Stimulated activated CD8-positive, alpha-beta memory T cell treated with anti-CD3 and anti-CD28 coated beads, Interleukin-15, amount 100 ng/mL, for 24 hours (primary cell): ENCODE data around the gene SPECC1L.

Experiments used
- DNase-seq: peaks from one replicate; pipeline ENCODE4 v3.0.0-alpha.2; 2020; ENCODE audit warnings: low read depth

Gene SPECC1L

GRCh38 chr22:24398409-24398808 is 127.8 kb downstream of the SPECC1L start:
- no peak for DNase-seq

GRCh38 chr22:24400034-24400725 is 129.5 kb downstream of the SPECC1L start:
- no peak for DNase-seq

- DNase-seq = no peak
Measured at GRCh38 chr22:24400726-24401596, 130.3 kb downstream of the SPECC1L start.

GRCh38 chr22:24401931-24402367 is 131.3 kb downstream of the SPECC1L start:
- no peak for DNase-seq

- no peak for DNase-seq
Measured at GRCh38 chr22:24402460-24403192, 132.0 kb downstream of the SPECC1L start.

- no peak for DNase-seq
Measured at GRCh38 chr22:24403346-24403745, 132.7 kb downstream of the SPECC1L start.

- no peak for DNase-seq
Measured at GRCh38 chr22:24404561-24405275, 134.1 kb downstream of the SPECC1L start.

GRCh38 chr22:24405631-24406321 is 135.1 kb downstream of the SPECC1L start:
- DNase-seq = no peak

GRCh38 chr22:24406322-24407277 is 136.0 kb downstream of the SPECC1L start:
- no peak for DNase-seq

GRCh38 chr22:24407278-24407665 is 136.6 kb downstream of the SPECC1L start:
- no peak for DNase-seq

GRCh38 chr22:24407884-24408283 is 137.3 kb downstream of the SPECC1L start:
- no peak for DNase-seq

GRCh38 chr22:24408630-24409029 is 138.0 kb downstream of the SPECC1L start:
- no peak for DNase-seq

- DNase-seq = no peak
Measured at GRCh38 chr22:24409707-24410106, 139.1 kb downstream of the SPECC1L start.

- no peak for DNase-seq
Measured at GRCh38 chr22:24410110-24410856, 139.7 kb downstream of the SPECC1L start.

GRCh38 chr22:24411256-24412004 is 140.8 kb downstream of the SPECC1L start:
- no peak for DNase-seq

- no peak for DNase-seq
Measured at GRCh38 chr22:24412274-24412673, 141.6 kb downstream of the SPECC1L start.

GRCh38 chr22:24413271-24413670 is 142.6 kb downstream of the SPECC1L start:
- no peak for DNase-seq

GRCh38 chr22:24413736-24414385 is 143.2 kb downstream of the SPECC1L start:
- no peak for DNase-seq
